D341Med (cell line): ENCODE data around the gene EIF3B.
"Not testable (repeated sequence)": the region's sequence is repeated elsewhere in the genome, so short reads cannot be mapped to it uniquely, and the experiment has no call there.

Experiments
- DNase-seq: peaks from one replicate; pipeline ENCODE4 v3.0.0; 2012; ENCODE audit warnings: low spot score

EIF3B gene

DNA sequence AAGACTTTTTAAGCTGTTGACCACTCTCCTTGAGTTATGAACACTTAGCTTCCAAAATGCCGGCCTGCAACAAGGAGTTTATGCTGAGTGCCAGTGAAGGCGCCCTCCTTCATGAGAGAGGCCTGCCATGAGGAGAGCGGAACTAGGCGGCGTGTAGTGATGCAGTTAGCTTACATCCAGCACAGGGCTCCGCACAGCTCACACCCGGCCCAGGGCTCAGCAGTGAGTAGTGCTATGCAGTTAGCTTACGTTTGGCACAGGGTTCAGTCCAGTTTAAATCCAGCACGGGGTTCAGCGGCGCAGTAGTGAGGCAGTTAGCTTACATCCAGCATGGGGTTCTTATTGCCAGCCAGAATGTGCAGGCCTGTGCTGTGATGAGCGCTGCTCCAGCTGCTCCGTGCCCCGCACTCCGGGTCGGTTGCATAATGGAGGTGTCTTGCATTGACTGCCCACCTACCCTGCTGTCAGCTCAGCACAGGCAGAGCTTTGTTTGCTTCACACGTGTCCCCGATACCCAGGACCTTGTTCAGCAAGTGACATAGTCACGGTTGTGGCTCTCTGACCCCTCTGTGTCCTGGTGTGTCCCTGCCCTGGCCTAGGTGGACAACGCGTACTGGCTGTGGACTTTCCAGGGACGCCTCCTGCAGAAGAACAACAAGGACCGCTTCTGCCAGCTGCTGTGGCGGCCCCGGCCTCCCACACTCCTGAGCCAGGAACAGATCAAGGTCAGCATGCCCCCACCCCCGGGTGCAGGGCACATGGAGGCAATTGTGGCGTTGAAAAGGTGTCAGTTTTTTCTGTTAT lies 21.9 kb downstream of the EIF3B start:
- no peak for DNase-seq

DNA sequence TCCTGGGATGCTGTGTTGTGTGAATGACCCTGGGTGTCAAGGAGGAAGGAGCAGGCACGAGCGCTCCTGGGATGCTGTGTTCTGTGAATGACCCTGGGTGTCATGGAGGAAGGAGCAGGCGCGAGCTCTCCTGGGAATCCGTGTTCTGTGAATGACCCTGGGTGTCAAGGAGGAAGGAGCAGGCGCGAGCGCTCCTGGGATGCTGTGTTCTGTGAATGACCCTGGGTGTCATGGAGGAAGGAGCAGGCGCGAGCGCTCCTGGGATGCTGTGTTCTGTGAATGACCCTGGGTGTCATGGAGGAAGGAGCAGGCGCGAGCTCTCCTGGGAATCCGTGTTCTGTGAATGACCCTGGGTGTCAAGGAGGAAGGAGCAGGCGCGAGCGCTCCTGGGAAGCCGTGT lies 22.9 kb downstream of the EIF3B start:
- DNase-seq: not testable (repeated sequence)

DNA sequence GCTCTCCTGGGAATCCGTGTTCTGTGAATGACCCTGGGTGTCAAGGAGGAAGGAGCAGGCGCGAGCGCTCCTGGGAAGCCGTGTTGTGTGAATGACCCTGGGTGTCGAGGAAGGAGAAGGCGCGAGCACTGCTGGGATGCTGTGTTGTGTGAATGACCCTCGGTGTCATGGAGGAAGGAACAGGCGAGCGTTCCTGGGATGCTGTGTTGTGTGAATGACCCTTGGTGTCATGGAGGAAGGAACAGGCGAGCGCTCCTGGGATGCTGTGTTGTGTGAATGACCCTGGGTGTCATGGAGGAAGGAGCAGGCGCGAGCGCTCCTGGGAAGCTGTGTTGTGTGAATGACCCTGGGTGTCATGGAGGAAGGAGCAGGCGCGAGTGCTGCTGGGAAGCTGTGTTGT lies 23.5 kb downstream of the EIF3B start:
- not testable (repeated sequence) for DNase-seq

DNA sequence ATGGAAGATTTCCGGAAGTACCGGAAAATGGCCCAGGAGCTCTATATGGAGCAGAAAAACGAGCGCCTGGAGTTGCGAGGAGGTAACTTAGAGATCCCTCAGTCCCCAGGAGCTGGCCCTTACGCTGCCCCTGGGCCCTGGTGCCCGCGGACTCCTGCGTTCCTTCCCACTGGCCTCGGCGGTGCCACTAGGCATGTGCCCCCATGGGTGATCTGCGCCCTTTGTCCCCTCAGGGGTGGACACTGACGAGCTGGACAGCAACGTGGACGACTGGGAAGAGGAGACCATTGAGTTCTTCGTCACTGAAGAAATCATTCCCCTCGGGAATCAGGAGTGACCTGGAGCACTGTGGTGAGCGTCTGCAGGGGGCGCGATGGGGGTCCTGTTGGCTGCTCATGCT lies 24.5 kb downstream of the EIF3B start:
- DNase-seq: no peak

DNA sequence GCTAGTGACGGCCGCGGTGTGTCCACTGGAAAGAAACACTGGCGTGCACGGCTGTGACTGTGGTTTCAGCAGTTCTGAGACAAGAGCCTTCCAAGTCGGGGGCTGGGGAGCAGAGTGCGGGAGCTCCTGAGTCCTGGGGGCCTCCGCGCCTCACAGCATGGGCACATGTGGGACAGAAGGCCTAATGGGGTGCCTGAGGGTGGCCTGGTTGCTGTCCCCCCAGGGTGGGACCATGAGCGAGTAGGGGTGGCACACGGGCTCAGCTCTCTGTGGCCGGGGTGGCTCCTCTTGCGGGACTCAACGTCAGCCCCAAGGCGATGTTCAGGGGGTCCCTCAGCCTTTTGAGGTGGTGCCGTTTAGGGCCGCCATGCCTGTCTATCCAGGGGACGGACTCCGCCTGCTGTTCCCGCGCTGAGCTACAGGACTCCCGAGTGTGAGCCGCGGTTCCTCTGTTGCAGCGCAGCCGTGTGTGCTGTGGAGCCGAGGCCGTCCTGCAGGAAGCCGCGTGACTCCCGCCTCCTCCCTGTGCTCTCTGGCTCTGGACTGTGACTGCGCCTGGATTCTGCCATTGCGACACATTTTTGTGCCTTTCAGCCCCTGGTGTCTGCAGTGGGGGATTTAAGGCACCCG lies 25.3 kb downstream of the EIF3B start:
- DNase-seq: peak; percentile 44

DNA sequence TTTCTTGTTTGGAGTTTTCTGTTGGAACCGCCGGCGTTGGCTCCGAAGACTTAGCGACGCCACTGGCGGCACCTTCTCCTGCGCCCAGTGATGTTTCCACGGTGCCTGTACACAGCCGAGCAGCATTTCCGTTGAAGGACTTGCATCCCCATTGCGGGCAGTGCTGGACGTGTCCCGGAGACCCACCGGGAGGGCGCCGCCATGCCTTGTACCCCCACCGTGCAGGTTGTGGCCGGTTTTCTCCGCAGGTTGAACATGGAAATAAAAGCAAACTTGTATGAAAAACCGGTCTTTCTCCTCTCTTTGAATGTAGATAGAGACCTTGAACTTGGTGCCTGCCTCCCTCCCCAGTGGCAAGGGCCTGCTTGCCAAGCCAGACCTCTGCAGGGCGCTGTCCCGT lies 25.8 kb downstream of the EIF3B start:
- no peak for DNase-seq

DNA sequence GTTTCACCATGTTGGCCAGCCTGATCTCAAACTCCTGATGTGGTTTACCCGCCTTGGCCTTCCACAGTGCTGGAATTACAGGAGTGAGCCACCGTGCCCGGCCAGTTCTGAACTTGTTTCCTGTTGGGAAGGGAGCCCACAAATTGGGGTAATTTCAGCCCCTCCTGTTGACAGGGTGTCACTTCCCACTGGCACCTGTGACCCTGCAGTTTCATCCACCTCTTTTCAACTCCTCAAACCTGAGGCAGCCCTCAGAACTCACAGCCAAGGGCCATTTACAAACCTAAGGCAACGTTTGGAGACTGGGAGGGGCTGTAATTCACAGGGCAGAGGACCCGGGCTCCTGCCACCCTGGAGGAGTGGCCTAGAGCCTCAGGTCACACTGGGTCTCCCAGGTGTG lies 26.6 kb downstream of the EIF3B start:
- DNase-seq: no peak

DNA sequence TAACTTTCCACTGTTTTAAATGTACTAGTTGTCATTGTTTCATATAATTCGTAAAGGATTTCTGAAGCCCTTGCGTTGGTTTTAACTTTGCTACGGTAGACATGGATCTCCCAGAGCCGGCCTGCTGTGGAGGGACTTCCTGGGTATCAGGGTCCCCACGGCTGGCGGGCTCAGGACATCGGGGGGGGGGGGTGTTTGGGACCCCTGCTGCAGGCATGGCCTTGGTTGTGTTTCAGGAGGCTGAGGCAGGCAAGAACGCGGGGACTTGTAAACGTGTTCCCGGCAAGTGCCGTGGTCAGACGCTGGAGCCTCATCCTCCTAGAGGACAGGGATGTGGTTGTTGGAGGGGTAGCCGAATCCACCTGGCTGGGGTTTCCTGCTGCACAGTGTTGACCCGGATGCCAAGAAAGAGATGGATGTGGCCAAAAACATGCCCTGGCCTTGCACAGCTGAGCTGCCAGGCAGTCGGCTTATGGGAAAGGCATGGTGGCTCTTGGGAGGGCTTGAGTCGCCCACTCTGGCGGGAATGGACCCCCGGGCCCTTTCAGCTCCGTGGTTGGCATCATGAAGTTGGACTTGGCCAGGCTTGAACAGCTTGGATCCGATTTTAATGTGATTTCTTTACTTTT lies 27.4 kb downstream of the EIF3B start:
- DNase-seq: peak; percentile 38

DNA sequence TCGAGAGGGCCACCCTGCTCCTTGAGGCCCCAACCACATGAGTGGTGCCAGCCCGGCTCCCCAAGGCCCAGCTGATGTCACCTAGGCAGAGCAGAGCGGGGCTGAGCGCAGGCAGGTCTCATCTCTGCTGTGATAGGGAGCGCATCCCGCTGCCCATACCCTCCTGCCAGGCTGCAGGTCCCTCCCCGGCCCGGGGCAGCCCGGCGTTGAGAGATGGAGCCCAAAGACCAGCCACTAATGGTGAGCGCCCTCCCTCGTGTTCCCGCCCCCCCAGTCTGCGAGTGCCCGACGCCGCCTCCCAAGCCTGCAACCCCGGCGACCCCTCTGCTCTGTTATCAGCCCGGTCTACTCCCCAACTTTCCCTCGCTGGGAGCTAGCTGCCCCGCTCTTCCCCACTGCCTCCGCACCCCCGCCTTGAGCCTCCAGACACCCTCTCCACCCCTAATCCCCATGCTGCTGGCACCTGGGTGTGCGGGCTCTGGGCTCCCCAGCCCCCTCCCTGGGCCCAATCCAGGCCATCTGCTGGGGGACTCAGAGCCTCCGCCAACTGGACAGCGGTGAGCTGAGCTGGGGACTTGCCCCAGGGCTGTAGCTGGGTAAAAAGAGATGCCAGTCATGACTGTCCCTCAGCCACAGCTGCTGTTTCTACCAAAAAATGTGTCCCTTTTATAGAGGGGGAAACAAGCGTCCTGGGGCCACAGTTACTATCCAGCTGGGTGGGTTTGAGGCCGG lies 29.1 kb downstream of the EIF3B start:
- DNase-seq: peak; percentile 80

DNA sequence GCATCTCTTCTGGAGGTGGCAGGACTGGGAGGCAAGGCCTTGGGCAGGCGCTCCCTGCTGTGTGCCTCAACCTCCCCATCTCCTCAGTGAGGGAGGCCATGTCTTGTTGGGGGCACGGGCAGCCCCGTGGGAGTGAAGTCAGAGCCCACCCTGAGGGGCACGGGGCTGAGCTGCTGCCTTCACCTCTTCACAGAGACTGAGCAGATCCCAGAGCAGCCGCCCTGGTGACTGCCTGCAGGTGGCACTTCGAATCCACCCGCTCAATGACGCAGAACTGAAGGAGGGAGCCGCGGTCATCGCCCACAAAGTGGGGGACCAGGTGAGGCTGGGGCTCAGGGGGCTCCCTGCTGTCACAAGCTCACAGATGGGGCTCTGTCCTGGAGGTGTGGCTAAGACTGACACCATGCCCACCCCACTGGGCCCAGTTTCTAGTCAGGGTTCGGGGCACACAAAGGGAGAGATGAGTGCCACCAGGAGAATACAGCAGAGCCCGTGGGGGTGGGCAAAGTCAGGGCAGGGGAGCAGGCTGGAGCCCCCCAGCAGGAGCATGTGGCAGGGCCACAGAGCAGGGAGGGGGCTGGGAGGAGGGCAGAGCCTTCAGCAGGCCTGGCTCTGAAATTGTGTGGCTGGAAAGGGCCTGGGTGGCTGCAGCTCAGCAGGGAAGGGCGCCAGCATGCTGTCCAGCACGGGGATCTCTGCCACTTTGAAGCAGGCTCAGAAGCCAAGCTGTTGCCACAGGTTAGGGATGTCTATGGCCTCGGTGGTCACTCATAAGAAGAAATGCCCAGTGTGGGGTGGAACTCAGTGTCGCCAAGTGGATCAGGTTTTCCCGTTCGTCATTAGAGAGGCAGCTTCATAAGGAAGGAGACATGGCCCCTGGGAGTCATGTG lies 30.0 kb downstream of the EIF3B start:
- DNase-seq: peak; percentile 65

DNA sequence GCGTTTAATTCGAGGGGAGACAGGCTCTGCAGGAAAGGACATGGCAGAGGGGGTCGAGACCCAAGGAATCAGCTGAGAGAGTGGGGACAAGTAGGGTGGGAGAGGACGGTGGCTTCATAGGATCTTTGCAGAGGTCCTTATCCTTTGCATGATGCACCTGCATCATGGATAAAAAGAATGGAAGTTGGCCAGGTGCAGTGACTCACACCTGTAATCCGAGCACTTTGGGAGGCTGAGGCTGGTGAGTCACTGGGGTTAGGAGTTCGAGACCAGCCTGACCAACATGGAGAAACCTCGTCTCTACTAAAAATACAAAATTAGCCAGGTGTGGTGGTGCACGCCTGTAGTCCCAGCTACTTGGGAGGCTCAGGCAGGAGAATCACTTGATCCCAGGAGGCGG lies 31.5 kb downstream of the EIF3B start:
- DNase-seq: not testable (repeated sequence)

DNA sequence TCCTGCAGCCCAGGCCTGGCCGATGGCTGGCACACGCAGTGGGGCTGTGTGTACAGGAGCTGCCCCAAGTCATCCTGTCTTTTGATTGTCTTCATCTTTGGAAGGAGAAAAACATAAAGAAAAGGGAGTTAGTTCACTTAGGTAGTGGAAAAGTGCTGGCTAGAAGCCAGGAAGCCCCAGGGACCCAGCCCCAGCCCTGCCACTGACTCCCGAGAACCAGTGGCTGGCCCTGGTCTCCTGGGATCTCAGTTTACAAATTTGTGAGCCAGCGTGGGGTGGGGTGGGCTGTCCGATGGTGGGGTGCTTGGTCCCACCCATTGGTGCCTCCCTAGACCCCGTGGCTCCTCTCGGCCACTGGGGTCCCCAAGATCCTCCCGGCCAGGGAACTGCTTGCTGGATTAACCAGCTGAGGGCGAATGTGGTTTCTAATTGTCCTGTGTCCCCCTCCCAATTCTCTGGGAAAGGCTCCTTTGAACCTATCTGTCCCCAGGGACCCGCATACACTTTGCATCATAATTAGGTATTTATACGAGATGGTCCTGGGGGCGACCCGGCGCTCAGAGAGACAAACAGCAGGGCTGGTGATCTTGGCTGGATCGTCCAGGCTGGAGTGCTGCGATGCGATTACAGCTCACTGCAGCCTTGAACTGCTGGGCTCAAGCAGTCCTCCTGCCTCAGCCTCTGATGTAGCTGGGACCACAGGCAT lies 32.5 kb downstream of the EIF3B start:
- DNase-seq: no peak

DNA sequence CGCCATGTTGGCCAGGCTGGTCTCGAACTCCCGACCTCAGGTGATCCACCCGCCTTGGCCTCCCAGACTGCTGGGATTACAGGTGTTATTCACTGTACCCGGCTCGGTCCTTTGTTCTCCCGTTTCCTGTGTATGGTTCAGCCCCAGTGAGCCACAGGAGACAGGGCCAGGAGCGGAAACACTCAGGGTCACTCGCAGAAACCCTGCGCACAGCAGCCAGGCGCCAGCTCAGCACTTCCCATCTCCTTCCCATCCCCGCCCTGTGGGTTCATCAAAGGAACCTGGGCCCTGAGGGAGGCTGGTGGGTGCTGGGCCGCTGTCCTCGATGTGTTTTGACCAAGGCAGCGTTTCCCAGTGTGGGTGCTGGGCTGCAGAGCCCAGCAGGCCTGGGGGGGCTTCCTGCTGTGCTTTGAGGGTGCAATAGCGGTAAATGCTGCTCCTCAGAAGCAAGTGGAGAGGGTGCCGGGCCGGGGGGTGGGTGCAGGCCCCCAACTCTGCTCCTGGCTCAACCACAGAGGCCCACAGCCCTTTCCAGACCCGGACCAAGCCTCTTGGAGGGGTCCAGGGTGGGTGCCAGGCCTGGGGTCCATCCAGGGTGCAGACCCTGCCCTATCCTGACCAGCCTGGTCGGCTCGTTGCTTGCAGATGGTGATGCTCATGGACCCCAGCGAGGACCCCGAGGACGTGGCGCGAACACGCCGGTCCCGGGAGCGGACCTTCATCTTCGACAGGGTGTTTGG lies 33.4 kb downstream of the EIF3B start:
- no peak for DNase-seq

DNA sequence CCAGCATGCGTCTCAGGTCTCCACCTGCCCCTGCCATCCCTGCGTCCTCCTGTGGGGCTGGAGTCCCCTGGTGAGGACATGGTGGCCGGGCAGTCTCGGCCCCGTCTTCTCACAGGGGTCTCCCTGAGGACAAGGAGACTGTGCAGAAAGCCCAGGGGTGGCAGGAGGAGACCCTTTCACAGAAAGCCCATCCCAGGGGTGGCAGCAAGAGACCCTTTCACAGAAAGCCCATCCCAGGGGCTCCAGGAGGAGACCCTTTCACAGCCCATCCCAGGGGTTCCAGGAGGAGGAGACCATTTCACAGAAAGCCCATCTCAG lies 34.0 kb downstream of the EIF3B start:
- DNase-seq: no peak

DNA sequence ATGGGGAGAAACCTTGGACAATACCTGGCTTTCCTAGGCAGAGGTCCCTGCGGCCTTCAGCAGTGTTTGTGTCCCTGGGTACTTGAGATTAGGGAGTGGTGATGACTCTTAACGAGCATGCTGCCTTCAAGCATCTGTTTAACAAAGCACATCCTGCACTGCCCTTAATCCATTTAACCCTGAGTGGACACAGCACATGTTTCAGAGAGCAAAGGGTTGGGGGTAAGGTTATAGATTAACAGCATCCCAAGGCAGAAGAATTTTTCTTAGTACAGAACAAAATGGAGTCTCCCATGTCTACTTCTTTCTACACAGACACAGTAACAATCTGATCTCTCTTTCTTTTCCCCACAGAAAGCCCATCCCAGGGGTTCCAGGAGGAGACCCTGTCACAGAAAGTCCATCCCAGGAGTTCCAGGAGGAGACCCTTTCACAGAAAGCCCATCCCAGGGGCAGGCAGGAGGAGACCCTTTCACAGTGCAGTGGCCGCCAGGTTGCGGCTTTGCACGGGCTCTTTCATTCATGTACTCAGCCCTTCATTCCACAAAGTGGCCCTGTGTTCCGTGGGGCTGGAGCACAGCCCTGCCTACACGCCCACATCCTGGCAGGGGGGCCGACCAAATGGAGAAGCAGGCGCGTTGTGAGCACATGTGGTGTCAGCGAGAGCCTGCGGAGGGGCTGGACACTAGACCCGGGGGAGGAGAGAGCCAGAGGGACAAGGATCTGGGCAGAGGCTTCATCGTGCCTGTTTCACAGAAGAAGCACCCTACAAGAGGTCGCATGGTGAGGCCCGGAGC lies 35.6 kb downstream of the EIF3B start:
- DNase-seq: not testable (repeated sequence)

DNA sequence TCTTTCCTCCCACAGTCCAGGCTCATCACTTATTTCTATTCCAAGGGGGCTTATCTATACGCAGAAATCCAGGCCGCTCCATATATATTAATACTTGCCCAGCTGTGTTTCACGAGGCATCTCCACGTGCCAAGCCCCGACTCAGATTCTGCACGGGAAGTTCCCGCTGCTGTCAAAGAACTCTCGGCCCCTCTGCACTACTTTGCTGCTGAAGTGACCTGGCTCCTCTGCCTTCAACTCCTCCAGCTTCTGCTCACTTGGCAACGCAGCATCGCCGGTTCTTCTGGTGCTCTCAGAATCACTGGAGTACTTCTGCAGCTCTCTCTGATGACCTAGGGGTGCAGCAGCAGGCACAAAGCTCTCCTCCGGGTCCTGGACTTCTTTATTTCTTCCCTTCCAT lies 39.1 kb downstream of the EIF3B start:
- no peak for DNase-seq

DNA sequence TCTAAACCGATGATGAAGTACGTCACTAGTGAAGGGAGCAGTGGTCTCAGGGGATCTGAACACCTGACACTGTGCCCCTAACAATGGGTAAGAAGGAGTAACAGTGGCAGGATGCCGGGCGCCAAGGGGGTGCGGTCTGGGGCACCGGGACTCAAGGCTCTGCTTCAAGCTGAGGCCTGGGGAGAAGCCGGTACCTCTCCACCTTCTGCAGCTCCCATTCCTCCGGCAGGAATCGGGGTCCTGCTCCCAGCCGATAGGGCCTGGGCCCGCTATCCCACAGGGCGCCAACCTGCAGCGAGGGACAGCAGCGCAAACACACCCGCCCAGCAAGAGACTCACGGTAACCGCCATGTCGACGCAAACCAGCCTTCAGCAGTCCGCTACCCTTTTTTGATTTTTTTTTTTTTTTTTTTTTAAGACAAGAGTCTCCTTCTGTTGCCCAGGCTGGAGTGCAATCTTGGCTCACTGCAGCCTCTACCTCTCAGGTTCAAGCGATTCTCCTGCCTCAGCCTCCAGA lies 40.0 kb downstream of the EIF3B start:
- no peak for DNase-seq

DNA sequence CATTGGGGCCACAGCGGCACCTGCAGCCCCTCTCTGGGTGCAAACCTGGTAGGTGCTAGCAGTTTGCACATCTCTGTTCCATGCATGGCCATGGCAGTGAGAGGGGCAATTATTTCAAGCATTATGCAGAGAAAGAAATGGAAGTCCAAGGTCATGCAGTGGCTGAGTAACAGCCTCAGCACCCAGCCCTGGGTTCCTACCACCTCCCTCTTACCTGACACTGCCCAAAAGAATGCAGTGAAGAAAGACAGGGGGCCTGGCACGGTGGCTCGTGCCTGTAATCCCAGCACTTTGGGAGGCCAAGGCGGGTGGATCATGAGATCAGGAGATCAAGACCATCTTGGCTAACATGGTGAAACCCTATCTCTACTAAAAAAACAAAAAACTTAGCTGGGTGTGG lies 43.9 kb downstream of the EIF3B start:
- no peak for DNase-seq

DNA sequence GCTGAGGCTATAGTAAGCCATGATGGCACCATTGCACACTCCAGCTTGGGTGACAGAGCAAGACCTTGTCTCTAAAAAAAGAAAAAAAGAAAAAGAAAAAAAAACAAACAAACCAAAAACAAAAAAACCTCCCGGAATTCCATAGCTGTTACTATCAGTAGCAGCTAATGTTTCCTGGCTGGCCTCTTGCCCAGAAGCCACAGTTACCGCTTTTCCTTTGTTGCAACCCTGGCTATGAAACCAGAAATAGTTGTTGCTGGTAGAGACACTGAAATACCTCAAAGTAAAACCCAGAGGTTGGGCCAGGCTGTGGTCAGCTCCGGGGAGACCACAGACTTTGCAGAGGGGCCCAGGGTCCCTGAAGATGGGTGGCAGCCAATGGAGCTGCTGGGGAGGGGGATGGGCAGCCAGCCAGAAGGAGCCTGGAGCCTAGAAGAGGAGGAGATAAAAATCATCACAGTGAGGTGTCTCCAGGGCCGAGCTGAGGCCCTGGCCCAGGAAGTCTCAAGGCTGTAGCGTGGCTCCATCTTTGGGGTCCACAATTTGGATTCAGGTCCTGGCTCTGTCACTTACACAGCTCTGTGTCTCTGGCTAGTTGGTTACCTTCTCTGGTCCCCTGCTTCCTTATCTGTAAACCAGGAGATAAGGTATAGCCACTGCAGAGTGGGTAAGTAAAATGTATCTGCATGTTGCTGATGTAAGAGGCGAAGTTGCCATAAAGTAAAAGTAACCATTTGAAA lies 45.4 kb downstream of the EIF3B start:
- DNase-seq: no peak
